Measurements from ENCODE around the gene NAE1.

DNA sequence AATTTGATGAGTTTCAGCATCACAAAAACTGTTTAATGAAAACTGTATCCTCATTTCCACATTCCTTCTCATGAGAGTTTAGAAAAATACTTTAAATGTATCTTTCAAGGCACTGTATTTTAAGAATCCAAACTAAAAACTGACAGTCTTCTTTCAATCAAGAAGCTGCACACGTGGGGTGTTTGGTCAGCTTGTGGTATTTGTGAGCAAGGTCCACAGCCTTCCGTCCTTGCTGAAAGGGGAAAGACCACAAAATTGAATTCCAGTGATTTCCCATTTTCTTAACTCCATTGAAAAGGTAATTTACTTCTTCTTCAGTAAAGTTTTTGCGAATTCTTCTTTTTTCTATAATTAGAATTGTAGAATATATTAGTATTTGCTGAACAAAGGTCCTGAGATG is 76.0 kb downstream of the NAE1 start:
- TF ChIP-seq, protein P1, sequence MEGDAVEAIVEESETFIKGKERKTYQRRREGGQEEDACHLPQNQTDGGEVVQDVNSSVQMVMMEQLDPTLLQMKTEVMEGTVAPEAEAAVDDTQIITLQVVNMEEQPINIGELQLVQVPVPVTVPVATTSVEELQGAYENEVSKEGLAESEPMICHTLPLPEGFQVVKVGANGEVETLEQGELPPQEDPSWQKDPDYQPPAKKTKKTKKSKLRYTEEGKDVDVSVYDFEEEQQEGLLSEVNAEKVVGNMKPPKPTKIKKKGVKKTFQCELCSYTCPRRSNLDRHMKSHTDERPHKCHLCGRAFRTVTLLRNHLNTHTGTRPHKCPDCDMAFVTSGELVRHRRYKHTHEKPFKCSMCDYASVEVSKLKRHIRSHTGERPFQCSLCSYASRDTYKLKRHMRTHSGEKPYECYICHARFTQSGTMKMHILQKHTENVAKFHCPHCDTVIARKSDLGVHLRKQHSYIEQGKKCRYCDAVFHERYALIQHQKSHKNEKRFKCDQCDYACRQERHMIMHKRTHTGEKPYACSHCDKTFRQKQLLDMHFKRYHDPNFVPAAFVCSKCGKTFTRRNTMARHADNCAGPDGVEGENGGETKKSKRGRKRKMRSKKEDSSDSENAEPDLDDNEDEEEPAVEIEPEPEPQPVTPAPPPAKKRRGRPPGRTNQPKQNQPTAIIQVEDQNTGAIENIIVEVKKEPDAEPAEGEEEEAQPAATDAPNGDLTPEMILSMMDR (conservative IDR thresholded peaks at IDR 0.05; ENCODE audit: low read depth, low read length): no peak
- TF ChIP-seq EZH2 (IDR thresholded peaks at IDR 0.05; ENCODE audit: low read length, unreplicated experiment) (no peak), EZH2phosphoT487 (IDR thresholded peaks at IDR 0.05; ENCODE audit: borderline replicate concordance, low read length) (no peak)

All from PC-3 (cell line).